Kidney (tissue), 14 donors: Measurements from ENCODE around the gene ADAMTS12. TPM values are rescaled to one million over a fixed set of nuclear protein-coding genes. Genes with fewer than 3 reads are reported as not detected.

Experiments
- DNase-seq, 5 donors: peaks; one replicate each; pipeline ENCODE4 v3.0.0-alpha.2; 2013 to 2020
- FAIRE-seq: peaks from 2 replicates; lab custom pipeline; 2012; peaks lifted over from hg19 to GRCh38; lab: Jason Lieb, UNC
- H3K27ac ChIP-seq, 2 donors: one replicate each; pipeline ENCODE4 v1.7.0; 2013; ENCODE audit warnings: low read depth in 2 of 2, low read length in 2 of 2, inconsistent platforms in 1 of 2
- H3K27me3 ChIP-seq: one replicate; pipeline ENCODE4 v1.7.1; 2013; ENCODE audit warnings: low read length, inconsistent platforms; ENCODE audit not compliant: control insufficient read depth, insufficient read depth
- H3K36me3 ChIP-seq, 3 donors: one replicate each; pipeline versions ENCODE4 v1.7.0 to v1.7.1; 2013; ENCODE audit warnings: low read length in 3 of 3, control low read depth in 1 of 3, inconsistent platforms in 1 of 3; ENCODE audit not compliant: insufficient read depth in 3 of 3, control insufficient read depth in 2 of 3
- H3K4me1 ChIP-seq, 3 donors: one replicate each; pipeline versions ENCODE4 v1.7.0 to v1.7.1; 2013; ENCODE audit warnings: low read length in 3 of 3, inconsistent platforms in 1 of 3, low read depth in 1 of 3; ENCODE audit not compliant: control insufficient read depth in 2 of 3, insufficient read depth in 2 of 3
- H3K4me3 ChIP-seq, 3 donors: one replicate each; pipeline versions ENCODE4 v1.7.0 to v1.8.1; 2013; ENCODE audit warnings: low read length in 3 of 3, control low read depth in 1 of 3, inconsistent platforms in 1 of 3
- H3K9ac ChIP-seq, 3 donors: one replicate each; pipeline versions ENCODE4 v1.7.0 to v1.7.1; 2013; ENCODE audit warnings: low read length in 3 of 3, control low read depth in 1 of 3, inconsistent platforms in 1 of 3
- H3K9me3 ChIP-seq, 3 donors: one replicate each; pipeline versions ENCODE4 v1.7.0 to v1.7.1; 2013; ENCODE audit warnings: low read length in 3 of 3, control low read depth in 1 of 3, inconsistent platforms in 1 of 3; ENCODE audit not compliant: control insufficient read depth in 2 of 3, insufficient read depth in 1 of 3
- intact Hi-C: fragments of 100-400 bp; cut with DNase I; formaldehyde crosslinking; loops from one replicate; pipeline ENCODE4 v1.11.1; 2022
- polyA plus RNA-seq: library from polyadenylated mRNA; stranded (reverse); fragments of 350-450 nt; fragmentation: Illumina TruSeq; extraction: RNeasy Lipid Tissue Mini Kit (QIAGEN cat#74804); gene quantifications from one replicate; pipeline ENCODE4 v1.2.3, GENCODE V29; 2014; ENCODE audit warnings: low read depth, low replicate concordance; ENCODE audit not compliant: insufficient read depth
- total RNA-seq: library from RNA; stranded (reverse); fragmentation: NEBNext Ultra II Directional; extraction: Animal tissue kit (Norgen Biotek cat#: 25700); gene quantifications from one replicate; pipeline ENCODE4 v1.2.1, GENCODE V29; 2021
- TF ChIP-seq, protein P1 (sequence below): IDR thresholded peaks from 3 replicates; pipeline ENCODE4 v1.5.1; 2012; ENCODE audit warnings: mild to moderate bottlenecking, moderate library complexity, borderline replicate concordance; ENCODE audit not compliant: insufficient read depth; ENCODE audit errors: extremely low read depth
- donor health status: control.
- donor health status: control.
- donor health status: control.
- donor health status: control.
- donor health status: control.
- donor health status: DM: yes; HTN: yes; CAD: no.
- donor health status: Normal renal cell carcinoma (clear cell type).

Gene ADAMTS12
- total and polyA plus RNA-seq, 2 donors from 2014 or later, result 0.75 to 2.0 TPM

DNA sequence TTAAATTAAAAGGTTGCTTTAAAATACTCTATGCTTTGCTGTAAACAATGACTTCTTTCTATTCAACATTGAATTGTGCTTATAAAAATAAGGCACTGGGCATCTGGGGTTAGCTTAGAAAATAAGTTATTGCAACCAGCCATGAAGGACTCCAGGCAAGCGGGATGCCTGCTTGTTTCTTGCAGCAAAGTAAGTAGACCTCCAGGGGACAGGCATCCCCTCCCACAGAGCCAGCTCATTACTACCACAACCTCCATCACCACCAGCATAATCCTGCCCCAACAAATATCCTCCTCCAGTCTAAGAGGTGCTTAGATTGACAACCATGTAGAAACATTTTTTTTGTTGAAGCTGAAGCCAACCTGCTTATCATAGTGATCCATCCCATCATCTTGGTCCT, 260.7 kb downstream of the ADAMTS12 start:
- H3K4me3 ChIP-seq, result no peak overlapping the region
- no peak overlapping the region for H3K27ac ChIP-seq
- TF ChIP-seq, protein P1, sequence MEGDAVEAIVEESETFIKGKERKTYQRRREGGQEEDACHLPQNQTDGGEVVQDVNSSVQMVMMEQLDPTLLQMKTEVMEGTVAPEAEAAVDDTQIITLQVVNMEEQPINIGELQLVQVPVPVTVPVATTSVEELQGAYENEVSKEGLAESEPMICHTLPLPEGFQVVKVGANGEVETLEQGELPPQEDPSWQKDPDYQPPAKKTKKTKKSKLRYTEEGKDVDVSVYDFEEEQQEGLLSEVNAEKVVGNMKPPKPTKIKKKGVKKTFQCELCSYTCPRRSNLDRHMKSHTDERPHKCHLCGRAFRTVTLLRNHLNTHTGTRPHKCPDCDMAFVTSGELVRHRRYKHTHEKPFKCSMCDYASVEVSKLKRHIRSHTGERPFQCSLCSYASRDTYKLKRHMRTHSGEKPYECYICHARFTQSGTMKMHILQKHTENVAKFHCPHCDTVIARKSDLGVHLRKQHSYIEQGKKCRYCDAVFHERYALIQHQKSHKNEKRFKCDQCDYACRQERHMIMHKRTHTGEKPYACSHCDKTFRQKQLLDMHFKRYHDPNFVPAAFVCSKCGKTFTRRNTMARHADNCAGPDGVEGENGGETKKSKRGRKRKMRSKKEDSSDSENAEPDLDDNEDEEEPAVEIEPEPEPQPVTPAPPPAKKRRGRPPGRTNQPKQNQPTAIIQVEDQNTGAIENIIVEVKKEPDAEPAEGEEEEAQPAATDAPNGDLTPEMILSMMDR, result no peak
- H3K36me3 ChIP-seq, result no peaks in the 10 kb centered on the region
- H3K4me1 ChIP-seq, result no peaks in the 10 kb centered on the region
- H3K9me3 ChIP-seq, result no peaks in the 10 kb centered on the region
- no peak for FAIRE-seq
- DNase-seq, result no peak
- H3K9ac ChIP-seq, result no peak overlapping the region
- no peaks in the 10 kb centered on the region for H3K27me3 ChIP-seq
- intact Hi-C loops, result no loop called here

- FAIRE-seq, result no peak
Measured at GRCh38 chr5:33629999-33630398, 261.8 kb downstream of the ADAMTS12 start.

GRCh38 chr5:33628796-33629195, 263.0 kb downstream of the ADAMTS12 start:
- FAIRE-seq (no peak), DNase-seq (no peak)
- Histone ChIP-seq H3K9me3 (no peaks in the 10 kb centered on the region), H3K4me3 (no peak overlapping the region), H3K27ac (no peak overlapping the region), H3K36me3 (no peaks in the 10 kb centered on the region), H3K9ac (no peak overlapping the region), H3K4me1 (no peaks in the 10 kb centered on the region), H3K27me3 (no peaks in the 10 kb centered on the region)
- TF ChIP-seq, protein P1, result no peak
- intact Hi-C loops, result no loop called here

More at GRCh38 chr5:33629999-33630398, 261.8 kb downstream of the ADAMTS12 start:
- no peaks in the 10 kb centered on the region for H3K27me3 ChIP-seq
- H3K4me1 ChIP-seq, result no peaks in the 10 kb centered on the region
- no peaks in the 10 kb centered on the region for H3K9me3 ChIP-seq
- intact Hi-C loops, result no loop called here
- no peak overlapping the region for H3K27ac ChIP-seq
- H3K9ac ChIP-seq, result no peak overlapping the region
- H3K4me3 ChIP-seq, result no peak overlapping the region
- no peak for DNase-seq
- TF ChIP-seq, protein P1, result no peak
- H3K36me3 ChIP-seq, result no peaks in the 10 kb centered on the region

DNA sequence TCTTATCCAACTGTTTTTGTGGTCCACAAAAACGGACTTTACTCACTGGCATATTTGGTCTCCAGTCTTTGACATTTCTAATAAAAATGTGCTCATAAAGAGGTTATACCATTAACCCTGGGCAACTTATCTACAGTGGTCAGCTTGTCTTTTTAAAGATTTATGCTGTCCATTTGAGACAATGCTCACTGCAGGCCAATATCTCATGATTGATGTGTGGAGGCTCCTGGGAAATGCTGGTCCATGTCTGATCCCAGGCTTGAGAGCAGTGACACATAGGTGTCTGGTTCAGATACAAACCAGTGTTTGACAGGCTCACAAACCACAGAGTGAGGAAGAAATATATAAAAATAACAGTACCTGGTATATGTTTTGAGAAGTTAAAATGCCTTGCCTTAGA, 270.3 kb downstream of the ADAMTS12 start:
- no peaks in the 10 kb centered on the region for H3K27me3 ChIP-seq
- H3K4me1 ChIP-seq, result no peaks in the 10 kb centered on the region
- H3K9me3 ChIP-seq, result no peaks in the 10 kb centered on the region
- DNase-seq (no peak), FAIRE-seq (no peak)
- TF ChIP-seq, protein P1, result no peak
- H3K4me3 ChIP-seq, result no peak overlapping the region
- no peaks in the 10 kb centered on the region for H3K36me3 ChIP-seq
- no peak overlapping the region for H3K9ac ChIP-seq
- intact Hi-C loops, result no loop called here
- no peak overlapping the region for H3K27ac ChIP-seq
